ENCODE measurements around the gene TJP1. TPM values are rescaled to one million over a fixed set of nuclear protein-coding genes. Genes with fewer than 3 reads are reported as not detected.

The TJP1 gene
- total and polyA plus RNA-seq, 2 of the 8 experiments (the other 6 are each of a cell fraction or from before 2014, with no cell fraction given): 46.3 to 138 TPM

DNA sequence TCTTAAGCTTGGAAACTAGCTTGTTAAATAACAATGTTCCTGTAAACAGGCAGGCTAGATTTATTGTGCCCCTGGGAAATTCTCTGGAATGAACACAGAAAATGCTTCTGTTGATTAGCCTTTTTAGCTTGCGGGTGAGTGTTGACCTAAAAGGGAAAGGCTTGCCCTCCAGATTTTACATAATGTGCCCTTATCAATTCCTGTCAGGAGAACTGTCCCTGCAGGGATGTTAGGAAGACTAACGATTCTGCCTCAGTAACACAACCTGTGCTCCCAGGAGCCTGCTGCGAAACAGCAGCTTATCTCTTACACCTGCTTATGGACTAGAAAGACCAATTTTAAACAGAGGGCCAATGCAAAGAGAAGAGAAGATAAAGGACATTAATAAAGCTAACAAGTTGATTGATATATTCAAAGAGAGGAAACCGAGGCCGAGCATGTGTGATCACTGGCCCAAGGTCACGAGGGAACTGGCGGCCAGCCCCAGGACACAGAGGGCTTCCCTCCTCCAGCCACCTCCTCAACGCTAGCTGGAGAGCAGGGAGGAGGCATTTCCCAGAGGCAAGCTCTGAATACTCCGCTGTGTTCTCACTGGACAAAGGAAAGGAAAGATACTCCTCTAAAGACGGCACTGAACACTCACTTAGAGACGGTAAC, 48.4 kb upstream of the TJP1 start:
- H3K27ac ChIP-seq (ENCODE audit: low read depth, low read length): no peak overlapping the region
- WGBS, 2 experiments (ENCODE audit: extremely low coverage in 1 of 2, insufficient coverage in 1 of 2, insufficient read length in 1 of 2, insufficient replicate concordance in 2 of 2, low coverage in 1 of 2, low lambda C conversion rate in 2 of 2, missing lambda C conversion rate in 1 of 2): 90% methylated on average over 11 of the region's 11 CpGs; no CpG with 5 or more reads in 1 of the 2 experiments

More for the DNA sequence above, 48.4 kb upstream of the TJP1 start:
- Histone ChIP-seq H3K9ac (replicated peaks in 1 of 4; ENCODE audit: extremely low read depth in 1 of 4, low read depth in 3 of 4, low read length in 3 of 4) (no peak overlapping the region), H2BK120ac (replicated peaks; ENCODE audit: low read depth, low read length) (no peak overlapping the region), H2AFZ (ENCODE audit: low read length) (0 out of 2 replicates have a peak overlapping the region, but pooled peaks have one; percentile 55), H3K4me3 (ENCODE audit: extremely low read depth in 1 of 4, insufficient read depth in 2 of 4, low read depth in 3 of 4, low read length in 4 of 4) (no peak overlapping the region), H4K5ac (ENCODE audit: insufficient read length, low read depth, low read length) (no peak overlapping the region), H3K79me2 (ENCODE audit: control insufficient read depth in 1 of 2, insufficient read depth in 2 of 2, low read length in 2 of 2) (no peaks in the 10 kb centered on the region), H2AK5ac (ENCODE audit: low read depth, low read length) (no peak overlapping the region), H4K8ac (ENCODE audit: extremely low read depth, insufficient read depth, low read length) (no peak overlapping the region), H3K23me2 (ENCODE audit: low read depth, low read length) (no peaks in the 10 kb centered on the region), H3K4me2 (ENCODE audit: insufficient read depth in 1 of 2, low read depth in 2 of 2, low read length in 2 of 2) (no peak overlapping the region), H2BK12ac (ENCODE audit: low read depth, low read length) (0 out of 2 replicates have a peak overlapping the region, but pooled peaks have one; percentile 11), H2BK20ac (ENCODE audit: low read length) (no peak overlapping the region), H3K23ac (ENCODE audit: insufficient read length) (no peak overlapping the region), H2BK5ac (ENCODE audit: low read depth, low read length) (no peak overlapping the region), H3K18ac (ENCODE audit: extremely low read depth, low read length) (no peak overlapping the region), H3K27me3 (replicated peaks in 1 of 4; ENCODE audit: control insufficient read depth in 3 of 4, extremely low read depth in 1 of 4, insufficient read depth in 3 of 4, low read length in 3 of 4) (no peaks in the 10 kb centered on the region), H3K4me1 (replicated peaks in 1 of 4; ENCODE audit: control insufficient read depth in 3 of 4, insufficient read depth in 4 of 4, low read length in 3 of 4) (0 out of 7 replicates have a peak, but pooled peaks cover 0 to 6% (median 0%) of the 10 kb centered on the region in 4 experiments), H3K79me1 (ENCODE audit: low read depth, low read length) (no peaks in the 10 kb centered on the region), H3K36me3 (ENCODE audit: control insufficient read depth in 2 of 4, insufficient read depth in 4 of 4, low read length in 3 of 4) (no peaks in the 10 kb centered on the region), H4K20me1 (replicated peaks in 1 of 2; ENCODE audit: control insufficient read depth in 1 of 2, insufficient read depth in 2 of 2, low read length in 2 of 2) (no peaks in the 10 kb centered on the region), H3K9me3 (ENCODE audit: insufficient read depth in 2 of 2, low read depth in 1 of 2, low read length in 1 of 2) (no peaks in the 10 kb centered on the region), H4K91ac (replicated peaks; ENCODE audit: insufficient read length, low read length) (no peak overlapping the region), H3K14ac (ENCODE audit: insufficient read length) (no peak overlapping the region), H2BK15ac (ENCODE audit: low read length) (no peak overlapping the region), H3K56ac (replicated peaks; ENCODE audit: insufficient read length, low read depth, low read length) (no peak overlapping the region), H3K4ac (replicated peaks; ENCODE audit: insufficient read length, low read depth, low read length) (no peak overlapping the region)
- TF ChIP-seq KDM1A (IDR thresholded peaks at IDR 0.05; ENCODE audit: borderline replicate concordance, low read length): no peak
- TF ChIP-seq TBP (IDR thresholded peaks at IDR 0.05; ENCODE audit: low read depth, low read length): no peak
- no peak for TF ChIP-seq CBX8 (IDR thresholded peaks at IDR 0.05; ENCODE audit: borderline replicate concordance, low read depth, low read length)
- TF ChIP-seq EZH2 (IDR thresholded peaks at IDR 0.05; ENCODE audit: low read depth, low read length, severe bottlenecking): no peak
- TF ChIP-seq SP2 (IDR thresholded peaks at IDR 0.05; ENCODE audit: low read length): no peak
- no peak for TF ChIP-seq JUND (IDR thresholded peaks at IDR 0.05; ENCODE audit: low read length)
- no peak for TF ChIP-seq BRCA1 (IDR thresholded peaks at IDR 0.05; ENCODE audit: low read depth, low read length)
- no peak for TF ChIP-seq NRF1 (IDR thresholded peaks at IDR 0.05; ENCODE audit: low read depth, low read length)
- no peak for TF ChIP-seq BCL11A (IDR thresholded peaks at IDR 0.05; ENCODE audit: low read depth in 2 of 2, low read length in 2 of 2)
- no peak for TF ChIP-seq SP1 (IDR thresholded peaks at IDR 0.05; ENCODE audit: low read depth, low read length)
- no peak for TF ChIP-seq POLR2A (IDR thresholded peaks at IDR 0.05; ENCODE audit: control extremely low read depth in 1 of 2, low read depth in 2 of 2, low read length in 2 of 2)
- DNase-seq (ENCODE audit: low read depth in 1 of 2, low spot score in 2 of 2) (no peak), FAIRE-seq (no peak)
- POLR2A ChIA-PET (ENCODE audit: partially characterized antibody): interaction anchor here (1.2 kb wide), 1 partner anchor 48 kb away, joined by 3 read pairs; the partner anchor contains the start of gene TJP1
- CTCF ChIA-PET (ENCODE audit: partially characterized antibody): interaction anchor here (0.6 to 1.8 kb wide), 6 partner anchors 9 to 55 kb away, joined by 3 to 10 read pairs (median 4); no protein-coding TSS in a partner anchor
